ENCODE data around the gene HCN4.

DNA sequence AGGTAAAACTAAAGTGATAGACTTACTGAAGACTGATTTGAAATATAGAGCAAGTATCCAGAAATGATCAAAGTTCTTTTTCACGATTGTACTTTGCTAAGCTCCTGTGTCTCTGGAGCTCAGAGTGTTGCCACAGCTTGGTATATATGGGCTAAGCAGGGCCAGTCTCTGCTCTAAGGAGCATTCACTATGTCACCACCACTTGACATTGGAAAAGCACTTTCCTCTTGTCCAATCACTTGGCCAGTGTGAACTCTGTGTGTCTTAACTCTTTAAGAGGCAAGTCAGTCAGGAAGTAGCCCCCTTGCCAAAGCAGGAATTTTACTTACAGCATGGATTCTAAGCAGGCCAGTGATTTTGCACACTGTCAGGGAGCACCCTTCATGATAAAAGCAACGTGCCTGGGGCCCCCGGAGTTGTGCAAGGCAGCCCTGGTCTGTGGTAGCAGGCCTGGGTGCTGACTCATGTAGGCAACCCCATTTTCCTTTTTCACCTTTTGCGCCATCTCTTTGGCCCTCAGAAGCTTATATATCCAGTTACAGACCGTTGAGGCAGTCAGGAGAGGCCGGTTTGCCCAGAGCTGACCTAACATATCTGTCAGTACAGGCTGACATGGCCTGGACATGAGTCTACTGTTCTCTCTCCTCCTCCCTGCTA, 73.0 kb downstream of the HCN4 start:
- TF ChIP-seq CTCF (conservative IDR thresholded peaks at IDR 0.05; ENCODE audit: low read depth, low read length) (no peak), EZH2 (IDR thresholded peaks at IDR 0.05; ENCODE audit: borderline replicate concordance, low read depth, low read length, poor library complexity, severe bottlenecking) (no peak)

Measured in A673 (cell line).